Progenitor cell of endocrine pancreas (in vitro differentiated cells): ENCODE measurements around the gene RANBP3. TPM values are rescaled to one million over a fixed set of nuclear protein-coding genes. Genes with fewer than 3 reads are reported as not detected.

Experiments
- DNase-seq: peaks from one replicate; pipeline ENCODE4 v3.0.0; 2021; ENCODE audit warnings: low spot score; ENCODE audit not compliant: unreplicated experiment
- H3K27ac Mint-ChIP-seq: 2 replicates; pipeline ENCODE4 v1.8.0; 2021; ENCODE audit warnings: mild to moderate bottlenecking, moderate library complexity, mixed read lengths
- H3K27me3 Mint-ChIP-seq: 2 replicates; pipeline ENCODE4 v1.8.0; 2021; ENCODE audit warnings: mixed read lengths
- H3K36me3 Mint-ChIP-seq: 2 replicates; pipeline ENCODE4 v1.8.0; 2022; ENCODE audit warnings: mixed read lengths; ENCODE audit not compliant: insufficient read depth
- H3K4me1 Mint-ChIP-seq: 2 replicates; pipeline ENCODE4 v1.8.0; 2021; ENCODE audit warnings: low read depth, mixed read lengths
- H3K4me3 Mint-ChIP-seq: 2 replicates; pipeline ENCODE4 v1.8.0; 2021; ENCODE audit warnings: low read depth, mild to moderate bottlenecking, moderate library complexity, mixed read lengths
- H3K9me3 Mint-ChIP-seq: 2 replicates; pipeline ENCODE4 v1.8.0; 2021; ENCODE audit warnings: low read depth, mixed read lengths
- CTCF ChIP-seq: fragments of 200-600 bp; sonication (generic); IDR thresholded peaks from one replicate; pipeline ENCODE4 v1.5.0; 2021; ENCODE audit warnings: antibody characterized with exemption, mild to moderate bottlenecking; ENCODE audit not compliant: unreplicated experiment
- total RNA-seq: library from RNA; stranded (reverse); gene quantifications from 2 replicates; pipeline ENCODE4 v1.2.1, GENCODE V29; 2021

The RANBP3 gene
- total RNA-seq, 1 donor from 2014 or later = 106 TPM

GRCh38 chr19:5969476-5969875 is 8.5 kb downstream of the RANBP3 start:
- peak overlapping the region; percentile 76 for H3K27ac Mint-ChIP-seq
- no peak for TF ChIP-seq CTCF
- no peaks in the 10 kb centered on the region for H3K9me3 Mint-ChIP-seq
- no peaks in the 10 kb centered on the region for H3K36me3 Mint-ChIP-seq
- peaks cover 30% of the 10 kb centered on the region for H3K4me1 Mint-ChIP-seq
- no peak for DNase-seq
- no peak overlapping the region for H3K4me3 Mint-ChIP-seq
- no peaks in the 10 kb centered on the region for H3K27me3 Mint-ChIP-seq

GRCh38 chr19:5968431-5969373 is 9.2 kb downstream of the RANBP3 start:
- Mint-ChIP-seq H3K27me3 (no peaks in the 10 kb centered on the region), H3K36me3 (no peaks in the 10 kb centered on the region), H3K4me1 (peaks cover 31% of the 10 kb centered on the region), H3K9me3 (no peaks in the 10 kb centered on the region), H3K4me3 (no peak overlapping the region), H3K27ac (peak overlapping the region; percentile 76)
- no peak for DNase-seq
- TF ChIP-seq CTCF = no peak

- DNase-seq = peak; percentile 50
- Mint-ChIP-seq H3K4me3 (no peak overlapping the region), H3K9me3 (no peaks in the 10 kb centered on the region), H3K4me1 (peaks cover 36% of the 10 kb centered on the region), H3K27ac (peak overlapping the region; percentile 76), H3K36me3 (no peaks in the 10 kb centered on the region), H3K27me3 (no peaks in the 10 kb centered on the region)
- peak; percentile 89 for TF ChIP-seq CTCF
Observed at GRCh38 chr19:5967994-5968430, 9.9 kb downstream of the RANBP3 start.

- H3K36me3 Mint-ChIP-seq = no peaks in the 10 kb centered on the region
- TF ChIP-seq CTCF = no peak
- peak overlapping the region; percentile 76 for H3K27ac Mint-ChIP-seq
- H3K9me3 Mint-ChIP-seq = no peaks in the 10 kb centered on the region
- H3K27me3 Mint-ChIP-seq = no peaks in the 10 kb centered on the region
- H3K4me3 Mint-ChIP-seq = no peak overlapping the region
- no peak for DNase-seq
- peaks cover 40% of the 10 kb centered on the region for H3K4me1 Mint-ChIP-seq
Observed at GRCh38 chr19:5967571-5967970, 10.4 kb downstream of the RANBP3 start.

- Mint-ChIP-seq H3K27ac (peak overlapping the region; percentile 40), H3K36me3 (no peaks in the 10 kb centered on the region), H3K4me3 (no peak overlapping the region), H3K27me3 (no peaks in the 10 kb centered on the region), H3K4me1 (peaks cover 47% of the 10 kb centered on the region), H3K9me3 (no peaks in the 10 kb centered on the region)
- TF ChIP-seq CTCF = no peak
- no peak for DNase-seq
Observed at GRCh38 chr19:5966941-5967340, 11.0 kb downstream of the RANBP3 start.
